SW480 (cell line): ENCODE measurements around the gene MYO7A.

ENCODE experiments used
- DNase-seq: peaks from one replicate; pipeline ENCODE4 v3.0.0-alpha.2; 2016; ENCODE audit warnings: low spot score

Gene MYO7A

DNA sequence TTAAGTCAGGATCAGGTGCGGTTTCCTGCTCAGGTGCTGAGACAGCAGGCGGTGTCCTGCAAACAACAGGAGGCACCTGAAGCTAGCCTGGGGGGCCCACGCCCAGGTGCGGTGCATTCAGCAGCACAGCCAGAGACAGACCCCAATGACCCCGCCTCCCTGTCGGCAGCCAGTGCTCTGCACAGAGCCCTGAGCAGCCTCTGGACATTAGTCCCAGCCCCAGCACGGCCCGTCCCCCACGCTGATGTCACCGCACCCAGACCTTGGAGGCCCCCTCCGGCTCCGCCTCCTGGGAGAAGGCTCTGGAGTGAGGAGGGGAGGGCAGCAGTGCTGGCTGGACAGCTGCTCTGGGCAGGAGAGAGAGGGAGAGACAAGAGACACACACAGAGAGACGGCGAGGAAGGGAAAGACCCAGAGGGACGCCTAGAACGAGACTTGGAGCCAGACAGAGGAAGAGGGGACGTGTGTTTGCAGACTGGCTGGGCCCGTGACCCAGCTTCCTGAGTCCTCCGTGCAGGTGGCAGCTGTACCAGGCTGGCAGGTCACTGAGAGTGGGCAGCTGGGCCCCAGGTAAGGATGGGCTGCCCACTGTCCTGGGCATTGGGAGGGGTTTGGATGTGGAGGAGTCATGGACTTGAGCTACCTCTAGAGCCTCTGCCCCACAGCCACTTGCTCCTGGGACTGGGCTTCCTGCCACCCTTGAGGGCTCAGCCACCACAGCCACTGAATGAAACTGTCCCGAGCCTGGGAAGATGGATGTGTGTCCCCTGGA lies at the start of gene MYO7A:
TSS of gene MYO7A (plus strand) at position 327 of the 772 bp plus-strand sequence. CDS start 2,389 bp downstream, outside the sequence.
- DNase-seq, result no peak

- no peak for DNase-seq
These were observed 48.4 kb upstream of the MYO7A start for GRCh38 chr11:77079666-77080065.

DNA sequence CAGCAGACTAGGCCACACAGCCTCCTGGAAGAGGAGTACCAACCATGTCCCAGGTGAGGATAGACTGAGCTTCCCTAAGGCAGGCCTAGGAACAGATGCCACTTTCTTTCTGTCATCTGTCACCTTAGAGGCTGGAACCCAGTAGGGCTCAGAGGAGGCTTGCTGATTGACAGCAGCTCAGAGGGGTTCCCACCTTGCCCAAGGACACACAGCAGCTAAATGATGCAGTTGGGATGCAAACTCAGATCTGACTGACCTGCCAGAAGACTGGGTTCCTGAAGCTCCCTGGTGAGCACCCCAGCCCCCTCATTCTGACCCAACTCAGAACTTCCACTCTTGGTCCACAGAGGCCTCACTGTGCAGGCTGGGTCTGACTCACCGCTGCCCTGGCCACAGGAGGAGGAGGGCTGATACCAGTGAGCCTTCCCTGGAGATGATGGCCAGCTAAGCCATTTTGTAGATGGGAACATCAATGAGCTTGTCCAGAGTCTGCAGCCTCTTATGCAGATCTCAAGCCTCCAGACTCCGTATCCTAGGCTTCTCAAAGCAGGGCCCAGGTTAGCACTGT lies 47.3 kb upstream of the MYO7A start:
- no peak for DNase-seq

- no peak for DNase-seq
These were observed 46.6 kb upstream of the MYO7A start for GRCh38 chr11:77081381-77081851.

- DNase-seq, result no peak
These were observed 45.8 kb upstream of the MYO7A start for GRCh38 chr11:77081976-77082836.

DNA sequence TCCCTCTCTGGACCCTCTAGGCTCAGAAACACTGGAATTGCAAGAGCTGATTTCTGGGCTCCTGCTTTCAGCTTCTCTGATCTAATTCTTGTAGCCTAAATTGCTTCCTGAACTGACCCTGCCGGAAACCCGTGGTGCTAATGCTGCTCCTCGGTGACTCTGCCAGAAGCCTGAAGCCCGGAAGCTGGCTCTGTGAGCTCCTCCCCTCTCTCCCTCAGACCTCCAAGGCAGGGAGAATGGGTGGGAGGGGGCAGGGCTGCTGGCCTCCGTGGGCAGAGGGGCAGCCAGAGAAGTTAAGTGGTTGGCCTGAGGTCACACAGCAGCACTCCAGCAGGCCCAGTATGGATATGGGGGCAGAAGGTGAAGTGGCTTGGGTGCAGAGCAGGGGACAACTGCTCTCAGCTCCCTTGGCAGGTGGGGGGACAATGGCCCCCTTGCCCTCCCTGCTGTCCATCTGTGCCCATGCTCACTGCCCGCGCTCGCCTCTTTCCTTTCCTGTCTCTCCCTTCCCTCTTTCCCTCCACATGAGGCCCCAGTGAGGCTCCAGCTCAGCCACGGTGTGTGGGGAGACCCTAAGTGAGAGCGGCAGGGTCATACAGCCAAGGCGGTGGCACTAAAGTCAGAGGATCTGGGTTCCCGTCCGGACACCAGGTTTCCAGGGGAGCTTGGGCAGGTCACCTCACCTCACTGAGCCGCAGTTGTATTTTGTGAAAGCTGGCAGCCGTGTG lies 45.0 kb upstream of the MYO7A start:
- DNase-seq, result no peak

DNA sequence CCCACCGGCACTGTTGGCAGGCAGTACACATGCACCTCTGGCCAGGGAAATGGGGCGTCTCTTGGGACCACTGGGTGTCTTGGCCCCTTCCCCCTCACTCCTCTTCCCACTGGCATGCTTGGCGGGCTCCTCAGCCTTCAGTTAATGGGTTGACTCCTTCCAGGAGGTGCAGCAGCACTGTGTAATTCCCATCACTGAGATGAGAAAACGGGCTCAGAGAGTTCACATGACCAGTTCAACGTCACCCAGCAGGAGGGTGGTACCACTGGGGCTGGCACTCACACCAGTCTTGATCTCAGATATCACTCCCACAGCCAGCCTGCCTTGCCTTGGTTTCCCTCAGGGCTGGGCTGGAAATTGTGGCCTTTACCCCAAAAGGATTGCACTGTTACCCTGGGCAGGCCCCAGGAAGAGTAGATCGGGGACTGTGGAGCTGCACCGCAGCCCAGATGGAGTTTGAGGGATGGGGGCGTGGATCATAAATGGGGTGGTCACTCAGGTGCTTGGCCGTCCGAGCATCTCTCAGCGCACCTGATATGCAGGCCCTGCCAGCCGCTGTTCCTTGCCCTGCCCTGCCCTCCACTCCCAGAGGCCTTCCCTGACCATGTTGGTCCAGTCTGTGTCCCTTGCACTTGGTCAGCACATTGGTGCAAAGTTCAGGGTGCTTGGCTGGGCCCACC lies 44.3 kb upstream of the MYO7A start:
- DNase-seq, result no peak

- no peak for DNase-seq
These were observed 43.4 kb upstream of the MYO7A start for GRCh38 chr11:77084581-77085191.

- no peak for DNase-seq
These were observed 42.4 kb upstream of the MYO7A start for GRCh38 chr11:77085652-77086051.

- DNase-seq, result no peak
These were observed 41.2 kb upstream of the MYO7A start for GRCh38 chr11:77086521-77087472.

DNA sequence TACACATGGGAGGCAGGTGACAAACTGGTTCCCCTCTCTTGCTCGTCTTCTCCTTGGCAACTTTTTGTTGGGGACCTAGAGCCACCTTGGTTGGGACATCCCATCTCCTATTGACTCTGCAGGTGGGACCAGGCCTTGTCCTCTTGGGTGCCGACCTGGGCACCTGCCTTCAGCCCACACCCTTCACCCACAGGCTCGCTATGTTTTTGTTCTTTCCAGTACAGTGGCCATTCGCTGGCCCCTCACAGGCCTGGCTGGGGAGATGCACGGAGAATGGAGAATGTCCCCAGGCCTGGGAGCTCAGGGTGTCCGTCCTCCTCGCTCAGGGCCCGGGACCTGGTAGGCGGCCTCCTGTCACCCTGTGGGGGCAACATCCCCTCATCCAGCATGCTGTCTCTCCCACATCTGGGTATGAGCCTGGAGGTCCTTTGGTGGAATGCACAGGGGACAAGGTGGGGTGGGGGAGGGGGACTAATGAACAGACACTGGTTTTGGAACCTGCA lies 40.3 kb upstream of the MYO7A start:
- no peak for DNase-seq

- DNase-seq, result no peak
These were observed 39.6 kb upstream of the MYO7A start for GRCh38 chr11:77088236-77089003.

GRCh38 chr11:77089004-77089545 lies 39.0 kb upstream of the MYO7A start:
- DNase-seq, result no peak

DNA sequence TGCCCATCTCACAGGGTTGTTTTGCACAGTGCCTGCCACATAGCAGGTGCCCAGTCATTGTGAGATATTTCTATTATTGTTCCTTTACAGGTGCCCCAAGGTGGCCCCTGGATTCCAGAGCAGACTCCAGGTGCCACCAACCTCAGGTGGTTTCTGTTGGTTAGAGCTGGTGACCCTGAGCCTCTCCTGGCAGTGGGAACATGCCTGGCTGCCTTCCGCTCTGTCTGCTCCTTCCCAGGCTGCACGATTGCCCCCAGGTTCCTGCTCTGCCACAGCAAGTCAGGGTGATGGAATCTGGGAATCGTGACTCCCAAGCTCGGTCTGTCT lies 38.0 kb upstream of the MYO7A start:
- no peak for DNase-seq

DNA sequence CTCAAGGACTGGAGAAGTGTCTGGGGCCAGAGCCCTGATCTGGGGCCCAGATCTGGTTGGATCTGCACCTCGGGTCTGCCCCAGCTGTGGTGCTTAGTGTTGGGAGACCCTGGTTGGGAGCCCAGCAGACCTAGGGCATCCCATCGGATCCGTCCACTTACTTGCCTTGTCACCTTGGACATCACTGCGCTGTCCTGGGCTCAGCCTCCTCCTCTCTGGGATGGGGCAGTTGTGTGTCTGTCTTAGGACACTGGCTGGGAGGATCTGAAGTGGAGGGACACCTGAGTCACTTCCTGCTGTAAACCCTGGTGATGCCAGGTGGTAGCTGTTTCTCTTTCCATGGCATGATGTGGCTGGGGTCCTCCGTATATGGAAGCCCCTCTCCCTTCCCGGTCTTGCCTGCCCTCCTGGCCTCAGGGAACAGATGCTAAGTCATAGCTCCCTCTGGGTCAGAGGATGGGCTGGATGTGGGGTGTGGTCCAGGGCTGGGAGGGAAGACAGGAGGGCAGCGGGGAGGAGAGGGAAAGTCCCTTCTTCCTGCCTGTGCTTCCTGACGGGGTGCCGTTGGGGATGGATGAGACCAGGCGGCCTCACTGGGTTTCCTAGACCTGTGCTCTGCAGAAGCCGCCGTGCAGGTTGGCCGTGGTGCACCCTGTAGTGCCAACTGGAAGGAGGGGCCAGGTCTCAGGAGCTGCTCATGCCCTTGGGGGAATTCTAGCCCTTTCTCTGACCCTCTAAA lies 37.5 kb upstream of the MYO7A start:
- no peak for DNase-seq

DNA sequence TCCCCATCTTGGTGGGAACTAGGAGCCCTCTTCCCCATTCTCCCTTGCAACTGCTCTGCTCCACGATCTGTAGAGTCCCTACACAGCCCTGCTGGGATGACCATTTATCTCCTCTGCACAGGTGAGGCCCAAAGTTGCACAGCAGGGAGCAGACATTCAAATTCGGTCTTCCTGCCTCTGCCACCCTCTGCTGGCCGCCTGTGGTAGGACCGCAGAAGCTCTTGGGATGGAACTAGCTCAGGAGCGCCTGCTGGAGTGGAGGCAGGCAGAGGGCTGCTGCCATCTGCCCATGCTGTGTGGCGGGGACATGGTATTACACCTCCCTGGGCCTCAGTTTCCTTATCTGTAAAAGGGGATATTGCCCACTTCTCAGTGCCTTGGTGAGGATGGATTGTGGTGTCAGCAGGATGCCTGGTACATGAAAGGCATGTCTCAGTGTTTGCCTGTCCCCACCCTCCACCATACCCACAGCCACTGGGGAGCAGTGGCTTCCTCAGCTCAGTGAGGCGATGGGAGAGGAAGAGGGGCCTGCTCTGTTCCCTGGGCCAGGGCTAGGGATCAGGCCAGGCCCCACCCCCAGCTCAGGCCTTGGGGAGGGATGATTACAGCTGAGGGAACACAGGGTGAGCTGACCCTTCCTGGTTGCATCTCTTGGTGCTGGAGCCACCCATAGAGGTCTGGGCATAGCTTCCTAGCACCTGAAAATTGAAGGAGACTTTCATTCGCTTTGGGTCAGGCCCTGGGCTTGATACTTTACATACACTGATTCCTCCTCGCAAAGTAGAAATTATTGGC lies 36.7 kb upstream of the MYO7A start:
- peak; percentile 78 for DNase-seq

DNA sequence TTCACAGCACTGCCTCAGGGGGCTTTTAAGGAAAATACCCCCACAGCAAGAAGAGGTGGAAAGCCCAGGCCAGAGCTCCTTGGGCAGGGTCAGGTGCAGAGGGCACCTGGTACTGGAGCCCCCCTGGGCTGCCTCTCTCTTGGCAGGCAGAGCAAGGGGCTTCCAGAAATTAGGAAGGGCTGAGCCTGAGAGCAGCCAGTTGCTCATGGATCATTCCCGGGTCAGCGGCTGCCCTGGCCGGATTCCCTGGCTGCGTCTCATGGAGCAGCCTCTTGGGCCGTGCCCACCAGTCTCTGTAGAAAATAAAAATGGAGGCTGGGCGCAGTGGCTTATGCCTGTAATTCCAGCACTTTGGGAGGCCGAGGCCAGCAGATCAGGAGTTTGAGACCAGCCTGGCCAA lies 35.7 kb upstream of the MYO7A start:
- DNase-seq, result no peak
